H9 (cell line): ENCODE measurements around the gene HSDL2. TPM values are rescaled to one million over a fixed set of nuclear protein-coding genes. Genes with fewer than 3 reads are reported as not detected.
A peak's percentile ranks its signal among the peaks of the same experiment; 100 is the strongest.

Source experiments
- DNase-seq: peaks from one replicate; pipeline ENCODE4 v3.0.0-alpha.2; 2017
- H2AFZ ChIP-seq: one replicate; pipeline ENCODE4 v1.6.1; 2013; ENCODE audit warnings: mild to moderate bottlenecking, low read length, control low read depth, moderate library complexity
- H2AK5ac ChIP-seq: 2 replicates; pipeline ENCODE4 v1.6.1; 2013; ENCODE audit warnings: low read length, control low read depth, mixed read lengths; ENCODE audit not compliant: insufficient read length
- H2BK120ac ChIP-seq: one replicate; pipeline ENCODE4 v1.6.1; 2013; ENCODE audit warnings: low read depth, mild to moderate bottlenecking, low read length, control low read depth, inconsistent platforms; ENCODE audit not compliant: poor library complexity, severe bottlenecking
- H2BK12ac ChIP-seq: 2 replicates; pipeline ENCODE4 v1.6.1; 2013; ENCODE audit warnings: low read length, control low read depth, mixed read lengths, low read depth; ENCODE audit not compliant: insufficient read length
- H2BK15ac ChIP-seq: 2 replicates; pipeline ENCODE4 v1.6.1; 2013; ENCODE audit warnings: low read depth, low read length, control low read depth
- H2BK20ac ChIP-seq: one replicate; pipeline ENCODE4 v1.6.1; 2013; ENCODE audit warnings: low read depth, mild to moderate bottlenecking, low read length, control low read depth, inconsistent platforms; ENCODE audit not compliant: poor library complexity, severe bottlenecking
- H2BK5ac ChIP-seq: 2 replicates; pipeline ENCODE4 v1.6.1; 2013; ENCODE audit warnings: low read length, control low read depth, mixed read lengths; ENCODE audit not compliant: insufficient read length
- H3K14ac ChIP-seq: 2 replicates; pipeline ENCODE4 v1.6.1; 2013; ENCODE audit warnings: low read length, control low read depth; ENCODE audit not compliant: insufficient read depth
- H3K18ac ChIP-seq: 2 replicates; pipeline ENCODE4 v1.6.1; 2013; ENCODE audit warnings: low read depth, mild to moderate bottlenecking, mixed read lengths, low read length, control low read depth; ENCODE audit not compliant: insufficient read length
- H3K23ac ChIP-seq: 2 replicates; pipeline ENCODE4 v1.6.1; 2013; ENCODE audit warnings: low read length, control low read depth, mixed read lengths, low read depth; ENCODE audit not compliant: insufficient read length
- H3K23me2 ChIP-seq: 2 replicates; pipeline ENCODE4 v1.6.1; 2013; ENCODE audit warnings: low read depth, mild to moderate bottlenecking, mixed read lengths, low read length, control low read depth; ENCODE audit not compliant: insufficient read length, poor library complexity, severe bottlenecking
- H3K27ac ChIP-seq: 2 replicates; pipeline ENCODE4 v1.5.1; 2013; ENCODE audit warnings: low read length, control low read depth, mixed read lengths, low read depth; ENCODE audit not compliant: insufficient read length
- H3K27me3 ChIP-seq: 2 replicates; pipeline ENCODE4 v1.6.1; 2013; ENCODE audit warnings: low read length, control low read depth, inconsistent platforms; ENCODE audit not compliant: insufficient read depth
- H3K4ac ChIP-seq: 2 replicates; pipeline ENCODE4 v1.6.1; 2013; ENCODE audit warnings: low read depth, mild to moderate bottlenecking, control low read depth, inconsistent platforms, low read length, moderate library complexity
- H3K4me1 ChIP-seq: 2 replicates; pipeline ENCODE4 v1.6.1; 2013; ENCODE audit warnings: low read length, control low read depth, inconsistent platforms; ENCODE audit not compliant: insufficient read depth
- H3K4me2 ChIP-seq: 2 replicates; pipeline ENCODE4 v1.6.1; 2013; ENCODE audit warnings: low read length, control low read depth, mixed read lengths; ENCODE audit not compliant: insufficient read length, insufficient read depth
- H3K56ac ChIP-seq: 2 replicates; pipeline ENCODE4 v1.6.1; 2013; ENCODE audit warnings: low read depth, mild to moderate bottlenecking, mixed read lengths, low read length, control low read depth; ENCODE audit not compliant: insufficient read length
- H3K79me1 ChIP-seq: 2 replicates; pipeline ENCODE4 v1.6.1; 2013; ENCODE audit warnings: low read depth, mild to moderate bottlenecking, moderate library complexity, low read length, control low read depth, inconsistent platforms; ENCODE audit not compliant: insufficient read depth, poor library complexity, severe bottlenecking
- H3K79me2 ChIP-seq: 2 replicates; pipeline ENCODE4 v1.6.1; 2013; ENCODE audit warnings: low read length, control low read depth, inconsistent platforms; ENCODE audit not compliant: insufficient read depth
- H3K9ac ChIP-seq: 2 replicates; pipeline ENCODE4 v1.6.1; 2013; ENCODE audit warnings: low read length, control low read depth, mixed read lengths; ENCODE audit not compliant: insufficient read length; ENCODE audit errors: extremely low read depth
- H3K9me3 ChIP-seq: one replicate; pipeline ENCODE4 v1.6.1; 2013; ENCODE audit warnings: low read depth, low read length, inconsistent platforms; ENCODE audit not compliant: control insufficient read depth
- H3T11ph ChIP-seq: one replicate; pipeline ENCODE4 v1.6.1; 2013; ENCODE audit warnings: mild to moderate bottlenecking, low read length, control low read depth, inconsistent platforms
- H4K20me1 ChIP-seq: one replicate; pipeline ENCODE4 v1.6.1; 2013; ENCODE audit not compliant: control insufficient read depth, insufficient read length, insufficient read depth
- H4K5ac ChIP-seq: 2 replicates; pipeline ENCODE4 v1.6.1; 2013; ENCODE audit warnings: low read depth, mild to moderate bottlenecking, mixed read lengths, low read length, control low read depth; ENCODE audit not compliant: insufficient read length
- H4K8ac ChIP-seq: replicated peaks from 2 replicates; pipeline ENCODE4 v1.6.1; 2013; ENCODE audit warnings: low read length, control low read depth, mixed read lengths, low read depth; ENCODE audit not compliant: insufficient read length
- H4K91ac ChIP-seq: 2 replicates; pipeline ENCODE4 v1.6.1; 2013; ENCODE audit warnings: low read depth, mild to moderate bottlenecking, moderate library complexity, mixed read lengths, low read length, control low read depth; ENCODE audit not compliant: insufficient read length
- H3K27ac Mint-ChIP-seq, 3 experiments: 2 replicates in 2 of 3; 3 replicates in 1 of 3; pipeline ENCODE4 v1.8.0; 2020 to 2021; ENCODE audit warnings: mixed read lengths in 3 of 3, mild to moderate bottlenecking in 1 of 3, moderate library complexity in 1 of 3
- H3K27me3 Mint-ChIP-seq: 2 replicates; pipeline ENCODE4 v1.8.0; 2021; ENCODE audit warnings: low read depth, mild to moderate bottlenecking, moderate library complexity, mixed read lengths
- H3K36me3 Mint-ChIP-seq, 3 experiments: 2 replicates in 2 of 3; 3 replicates in 1 of 3; pipeline ENCODE4 v1.8.0; 2020 to 2021; ENCODE audit warnings: low read depth in 3 of 3, mixed read lengths in 3 of 3; ENCODE audit not compliant: insufficient read depth in 1 of 3
- H3K4me1 Mint-ChIP-seq, 2 experiments: 2 replicates each; pipeline ENCODE4 v1.8.0; 2020; ENCODE audit warnings: mixed read lengths in 2 of 2
- H3K4me3 Mint-ChIP-seq, 2 experiments: 2 replicates in 1 of 2; 3 replicates in 1 of 2; pipeline ENCODE4 v1.8.0; 2020 to 2021; ENCODE audit warnings: mild to moderate bottlenecking in 2 of 2, mixed read lengths in 2 of 2, moderate library complexity in 1 of 2
- H3K9me3 Mint-ChIP-seq, 2 experiments: 2 replicates in 1 of 2; 3 replicates in 1 of 2; pipeline ENCODE4 v1.8.0; 2020; ENCODE audit warnings: mild to moderate bottlenecking in 2 of 2, mixed read lengths in 2 of 2, moderate library complexity in 1 of 2
- WGBS: extraction: QIAGEN DNeasy Blood & Tissue Kit; methylation state at CpG from one replicate; pipeline ENCODE4 v1.1.7; 2013; ENCODE audit warnings: missing lambda C conversion rate, low lambda C conversion rate, mixed read lengths; ENCODE audit not compliant: insufficient read length; ENCODE audit errors: extremely low coverage; 5-methylcytosine and 5-hydroxymethylcytosine counted together
- total RNA-seq: library from RNA; stranded (reverse); gene quantifications from 2 replicates; pipeline ENCODE4 v1.2.1, GENCODE V29; 2021
- TF ChIP-seq, protein P1 (sequence below): fragments of 200-600 bp; sonication (generic); conservative IDR thresholded peaks from 3 replicates; pipeline ENCODE4 v1.8.0; 2021; ENCODE audit warnings: antibody characterized with exemption, mild to moderate bottlenecking

HSDL2 gene
- total RNA-seq, 1 experiment from 2014 or later: 16.6 TPM

DNA sequence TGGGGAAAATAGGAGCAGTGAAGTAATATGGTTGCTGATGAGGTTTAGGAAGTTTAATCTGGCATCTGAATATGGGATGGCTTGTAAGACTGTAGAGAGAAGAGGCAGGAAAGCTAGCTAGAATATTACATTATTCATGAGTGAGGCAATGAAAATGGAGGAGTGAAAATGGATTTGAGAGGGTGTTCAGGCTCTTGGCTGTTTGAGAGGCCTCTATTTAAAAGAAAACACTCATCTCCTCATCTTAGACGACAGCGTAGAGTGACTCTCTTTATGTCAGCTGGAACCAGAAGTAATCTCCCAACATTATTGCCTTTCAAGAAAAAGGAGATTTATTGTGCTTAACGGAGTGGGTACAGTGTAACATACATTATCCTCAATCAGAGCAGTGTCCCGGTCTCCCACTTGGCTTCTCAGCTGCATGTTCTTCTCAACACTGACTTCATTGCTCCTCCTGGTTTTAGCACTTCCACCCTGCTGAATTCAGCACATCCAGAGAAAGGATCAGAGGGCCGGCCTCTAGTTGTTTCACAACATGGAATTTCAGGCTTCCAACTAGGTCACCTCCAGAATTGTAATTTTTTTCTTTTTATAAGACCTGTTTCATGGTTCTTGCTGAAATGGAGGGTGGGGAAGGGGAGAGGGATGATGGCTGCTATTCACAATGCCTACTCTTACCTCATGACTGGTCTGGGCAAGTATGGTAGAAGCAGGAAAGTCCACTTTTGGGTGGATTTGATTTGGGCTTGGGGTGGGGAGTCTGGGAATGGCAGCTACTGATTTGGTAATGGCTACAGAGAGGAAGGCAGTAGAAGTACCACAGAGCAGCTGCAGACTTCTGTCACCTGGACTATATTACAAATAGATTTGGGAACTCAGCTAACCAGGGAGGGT, 53.8 kb downstream of the HSDL2 start:
- Histone ChIP-seq H2AK5ac (no peak overlapping the region), H2BK20ac (no peak overlapping the region), H3K9ac (no peak overlapping the region), H3K14ac (no peak overlapping the region), H4K8ac (no peak overlapping the region), H3K23ac (no peak overlapping the region), H2BK120ac (no peak overlapping the region), H2BK12ac (no peak overlapping the region), H2BK5ac (no peak overlapping the region), H3K56ac (no peak overlapping the region), H4K5ac (no peak overlapping the region), H3K4me1 (no peaks in the 10 kb centered on the region), H3K18ac (no peak overlapping the region), H3K4ac (no peak overlapping the region), H3K79me2 (no peaks in the 10 kb centered on the region), H3T11ph (no peak overlapping the region), H3K79me1 (no peaks in the 10 kb centered on the region), H2BK15ac (no peak overlapping the region), H3K4me2 (no peak overlapping the region), H2AFZ (no peak overlapping the region), H4K20me1 (no peaks in the 10 kb centered on the region), H3K23me2 (no peaks in the 10 kb centered on the region), H3K9me3 (no peaks in the 10 kb centered on the region), H4K91ac (no peak overlapping the region), H3K27ac (no peak overlapping the region), H3K27me3 (no peaks in the 10 kb centered on the region)
- Mint-ChIP-seq H3K4me1 (no peaks in the 10 kb centered on the region), H3K9me3 (no peaks in the 10 kb centered on the region), H3K4me3 (no peak overlapping the region), H3K27me3 (no peaks in the 10 kb centered on the region), H3K27ac (peak overlapping the region in 1 of 3 experiments; percentile 21; a peak in 1 of 7 replicates), H3K36me3 (peaks cover 0 to 6% (median 4%) of the 10 kb centered on the region in 3 experiments; a peak in 4 of 7 replicates)
- no CpG with 5 or more reads among the region's 5 CpGs for WGBS
- DNase-seq: no peak
- TF ChIP-seq, protein P1, sequence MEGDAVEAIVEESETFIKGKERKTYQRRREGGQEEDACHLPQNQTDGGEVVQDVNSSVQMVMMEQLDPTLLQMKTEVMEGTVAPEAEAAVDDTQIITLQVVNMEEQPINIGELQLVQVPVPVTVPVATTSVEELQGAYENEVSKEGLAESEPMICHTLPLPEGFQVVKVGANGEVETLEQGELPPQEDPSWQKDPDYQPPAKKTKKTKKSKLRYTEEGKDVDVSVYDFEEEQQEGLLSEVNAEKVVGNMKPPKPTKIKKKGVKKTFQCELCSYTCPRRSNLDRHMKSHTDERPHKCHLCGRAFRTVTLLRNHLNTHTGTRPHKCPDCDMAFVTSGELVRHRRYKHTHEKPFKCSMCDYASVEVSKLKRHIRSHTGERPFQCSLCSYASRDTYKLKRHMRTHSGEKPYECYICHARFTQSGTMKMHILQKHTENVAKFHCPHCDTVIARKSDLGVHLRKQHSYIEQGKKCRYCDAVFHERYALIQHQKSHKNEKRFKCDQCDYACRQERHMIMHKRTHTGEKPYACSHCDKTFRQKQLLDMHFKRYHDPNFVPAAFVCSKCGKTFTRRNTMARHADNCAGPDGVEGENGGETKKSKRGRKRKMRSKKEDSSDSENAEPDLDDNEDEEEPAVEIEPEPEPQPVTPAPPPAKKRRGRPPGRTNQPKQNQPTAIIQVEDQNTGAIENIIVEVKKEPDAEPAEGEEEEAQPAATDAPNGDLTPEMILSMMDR: no peak
